Glutamatergic neuron (in vitro differentiated cells): Measurements from ENCODE around the gene COL17A1. TPM values are rescaled to one million over a fixed set of nuclear protein-coding genes. Genes with fewer than 3 reads are reported as not detected.

Experiments
- DNase-seq: peaks from one replicate; pipeline ENCODE4 v3.0.0; 2022
- H3K27ac Mint-ChIP-seq: one replicate; pipeline ENCODE4 v1.8.0; 2020; ENCODE audit warnings: mild to moderate bottlenecking, mixed read lengths, inconsistent platforms; ENCODE audit not compliant: unreplicated experiment
- H3K27me3 Mint-ChIP-seq: one replicate; pipeline ENCODE4 v1.8.0; 2020; ENCODE audit warnings: mild to moderate bottlenecking, moderate library complexity, mixed read lengths, inconsistent platforms; ENCODE audit not compliant: unreplicated experiment
- H3K36me3 Mint-ChIP-seq: one replicate; pipeline ENCODE4 v1.8.0; 2020; ENCODE audit warnings: mild to moderate bottlenecking, mixed read lengths, inconsistent platforms; ENCODE audit not compliant: unreplicated experiment
- H3K4me1 Mint-ChIP-seq: one replicate; pipeline ENCODE4 v1.8.0; 2020; ENCODE audit warnings: mild to moderate bottlenecking, low read depth, mixed read lengths, inconsistent platforms; ENCODE audit not compliant: unreplicated experiment
- H3K4me3 Mint-ChIP-seq: one replicate; pipeline ENCODE4 v1.8.0; 2020; ENCODE audit warnings: mild to moderate bottlenecking, mixed read lengths, inconsistent platforms; ENCODE audit not compliant: unreplicated experiment
- H3K9me3 Mint-ChIP-seq: one replicate; pipeline ENCODE4 v1.8.0; 2020; ENCODE audit warnings: mild to moderate bottlenecking, moderate library complexity, mixed read lengths, inconsistent platforms; ENCODE audit not compliant: unreplicated experiment
- total RNA-seq: library from RNA; stranded (reverse); fragmentation: NEBNext Ultra II Directional; extraction: Animal tissue kit (Norgen Biotek cat#: 25700); gene quantifications from one replicate; pipeline ENCODE4 v1.2.1, GENCODE V29; 2021; ENCODE audit not compliant: unreplicated experiment
- TF ChIP-seq, protein P1 (sequence below): fragments of 200-600 bp; sonication (generic); IDR thresholded peaks from one replicate; pipeline ENCODE4 v1.5.0; 2021; ENCODE audit not compliant: partially characterized antibody, unreplicated experiment

The COL17A1 gene
- total RNA-seq, 1 donor from 2014 or later: not detected

DNA sequence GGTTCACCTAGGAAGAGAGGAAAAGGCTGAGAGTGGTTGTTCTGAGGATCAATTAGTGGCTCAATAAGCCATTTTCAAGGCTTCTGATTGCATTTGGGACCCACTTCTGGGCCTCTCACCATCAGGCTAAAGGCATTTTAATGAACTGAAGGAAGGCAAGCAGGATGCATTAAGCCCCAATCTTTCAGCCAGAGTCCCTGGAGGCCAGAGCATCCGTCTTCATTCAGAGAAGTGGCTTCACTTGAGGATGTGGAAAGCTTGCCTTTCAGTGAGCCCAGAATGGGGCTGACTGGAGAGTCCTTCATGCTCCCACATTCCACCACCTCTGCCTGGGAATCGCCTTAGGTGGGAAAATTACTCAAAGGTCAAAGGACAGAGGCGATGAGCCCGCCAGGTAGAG, 41.8 kb downstream of the COL17A1 start:
- peak; percentile 70 for DNase-seq
- H3K27me3 Mint-ChIP-seq: peaks cover 18% of the 10 kb centered on the region
- H3K36me3 Mint-ChIP-seq: peaks cover 5% of the 10 kb centered on the region
- H3K4me1 Mint-ChIP-seq: peaks cover 14% of the 10 kb centered on the region
- TF ChIP-seq, protein P1, sequence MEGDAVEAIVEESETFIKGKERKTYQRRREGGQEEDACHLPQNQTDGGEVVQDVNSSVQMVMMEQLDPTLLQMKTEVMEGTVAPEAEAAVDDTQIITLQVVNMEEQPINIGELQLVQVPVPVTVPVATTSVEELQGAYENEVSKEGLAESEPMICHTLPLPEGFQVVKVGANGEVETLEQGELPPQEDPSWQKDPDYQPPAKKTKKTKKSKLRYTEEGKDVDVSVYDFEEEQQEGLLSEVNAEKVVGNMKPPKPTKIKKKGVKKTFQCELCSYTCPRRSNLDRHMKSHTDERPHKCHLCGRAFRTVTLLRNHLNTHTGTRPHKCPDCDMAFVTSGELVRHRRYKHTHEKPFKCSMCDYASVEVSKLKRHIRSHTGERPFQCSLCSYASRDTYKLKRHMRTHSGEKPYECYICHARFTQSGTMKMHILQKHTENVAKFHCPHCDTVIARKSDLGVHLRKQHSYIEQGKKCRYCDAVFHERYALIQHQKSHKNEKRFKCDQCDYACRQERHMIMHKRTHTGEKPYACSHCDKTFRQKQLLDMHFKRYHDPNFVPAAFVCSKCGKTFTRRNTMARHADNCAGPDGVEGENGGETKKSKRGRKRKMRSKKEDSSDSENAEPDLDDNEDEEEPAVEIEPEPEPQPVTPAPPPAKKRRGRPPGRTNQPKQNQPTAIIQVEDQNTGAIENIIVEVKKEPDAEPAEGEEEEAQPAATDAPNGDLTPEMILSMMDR: no peak
- H3K4me3 Mint-ChIP-seq: no peak overlapping the region
- H3K9me3 Mint-ChIP-seq: peaks cover 10% of the 10 kb centered on the region
- H3K27ac Mint-ChIP-seq: no peak overlapping the region

DNA sequence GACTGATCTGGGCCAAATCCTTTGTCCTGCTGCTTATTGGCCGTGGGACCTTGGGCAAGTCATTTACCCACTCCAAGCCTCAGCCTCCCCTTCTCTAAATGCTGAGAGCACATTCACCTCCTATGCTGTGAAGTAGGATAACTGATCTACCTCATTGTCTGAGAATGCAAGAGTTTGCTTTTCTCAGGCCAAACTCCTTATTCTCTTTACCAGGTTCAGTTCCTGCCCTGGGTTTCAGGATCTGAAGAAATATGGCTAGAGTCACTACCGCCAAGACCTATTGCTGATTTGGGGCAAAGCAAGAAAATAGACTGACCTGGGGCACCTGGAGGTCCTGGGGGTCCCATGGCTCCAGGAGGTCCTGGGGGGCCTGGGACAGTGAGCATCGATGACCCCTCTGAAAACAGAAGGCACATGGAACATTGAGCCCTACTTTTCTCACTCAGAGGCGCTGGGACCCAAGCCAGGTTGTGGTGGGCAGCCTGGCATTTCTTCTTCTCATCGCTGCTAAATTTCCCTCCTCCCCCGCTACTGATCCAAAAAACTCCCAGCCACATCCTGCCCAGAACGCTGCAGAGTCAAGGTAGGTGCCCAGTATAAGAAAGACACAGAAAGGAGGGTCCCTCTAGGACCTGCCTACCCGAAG, 42.4 kb downstream of the COL17A1 start:
- DNase-seq: no peak

DNA sequence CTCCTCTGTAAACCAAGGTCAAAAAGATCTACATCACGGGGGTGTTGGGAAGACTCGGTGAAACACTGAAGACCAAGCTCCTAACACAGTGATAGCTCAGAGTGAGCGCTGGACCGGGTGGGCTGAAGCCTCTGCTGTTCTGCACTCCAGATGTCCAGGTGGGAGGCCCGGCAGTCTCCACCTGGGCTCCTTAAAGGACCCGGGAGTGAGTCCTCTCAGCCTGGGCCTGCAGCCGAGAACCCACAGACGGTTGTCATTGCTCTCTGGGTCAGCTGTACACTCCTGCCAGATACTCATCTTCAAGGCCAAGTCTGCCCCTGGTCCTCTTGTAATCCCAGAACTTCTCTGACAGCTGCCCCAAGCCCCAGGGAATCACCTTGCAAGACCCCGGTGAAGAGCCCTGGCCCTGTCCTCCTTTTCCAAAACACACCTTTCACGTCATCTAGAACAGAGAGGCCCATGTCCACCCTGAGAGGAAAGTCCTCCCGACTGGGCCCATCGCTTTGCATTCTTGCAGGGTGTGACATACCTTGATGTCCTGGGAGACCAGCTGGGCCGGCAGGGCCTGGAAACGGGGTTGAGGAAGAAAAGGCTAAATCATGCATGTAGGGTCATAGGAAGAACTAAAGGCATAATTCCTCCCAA, 43.7 kb downstream of the COL17A1 start:
- Mint-ChIP-seq H3K27ac (no peak overlapping the region), H3K36me3 (no peaks in the 10 kb centered on the region), H3K9me3 (peaks cover 14% of the 10 kb centered on the region), H3K4me1 (peaks cover 14% of the 10 kb centered on the region), H3K4me3 (no peak overlapping the region), H3K27me3 (peaks cover 15% of the 10 kb centered on the region)
- TF ChIP-seq, protein P1: no peak
- no peak for DNase-seq

More for the DNA sequence above, 42.4 kb downstream of the COL17A1 start:
- TF ChIP-seq, protein P1: no peak
- Mint-ChIP-seq H3K27me3 (peaks cover 17% of the 10 kb centered on the region), H3K9me3 (peaks cover 9% of the 10 kb centered on the region), H3K4me3 (no peak overlapping the region), H3K36me3 (peaks cover 1% of the 10 kb centered on the region), H3K4me1 (peaks cover 14% of the 10 kb centered on the region), H3K27ac (no peak overlapping the region)

DNA sequence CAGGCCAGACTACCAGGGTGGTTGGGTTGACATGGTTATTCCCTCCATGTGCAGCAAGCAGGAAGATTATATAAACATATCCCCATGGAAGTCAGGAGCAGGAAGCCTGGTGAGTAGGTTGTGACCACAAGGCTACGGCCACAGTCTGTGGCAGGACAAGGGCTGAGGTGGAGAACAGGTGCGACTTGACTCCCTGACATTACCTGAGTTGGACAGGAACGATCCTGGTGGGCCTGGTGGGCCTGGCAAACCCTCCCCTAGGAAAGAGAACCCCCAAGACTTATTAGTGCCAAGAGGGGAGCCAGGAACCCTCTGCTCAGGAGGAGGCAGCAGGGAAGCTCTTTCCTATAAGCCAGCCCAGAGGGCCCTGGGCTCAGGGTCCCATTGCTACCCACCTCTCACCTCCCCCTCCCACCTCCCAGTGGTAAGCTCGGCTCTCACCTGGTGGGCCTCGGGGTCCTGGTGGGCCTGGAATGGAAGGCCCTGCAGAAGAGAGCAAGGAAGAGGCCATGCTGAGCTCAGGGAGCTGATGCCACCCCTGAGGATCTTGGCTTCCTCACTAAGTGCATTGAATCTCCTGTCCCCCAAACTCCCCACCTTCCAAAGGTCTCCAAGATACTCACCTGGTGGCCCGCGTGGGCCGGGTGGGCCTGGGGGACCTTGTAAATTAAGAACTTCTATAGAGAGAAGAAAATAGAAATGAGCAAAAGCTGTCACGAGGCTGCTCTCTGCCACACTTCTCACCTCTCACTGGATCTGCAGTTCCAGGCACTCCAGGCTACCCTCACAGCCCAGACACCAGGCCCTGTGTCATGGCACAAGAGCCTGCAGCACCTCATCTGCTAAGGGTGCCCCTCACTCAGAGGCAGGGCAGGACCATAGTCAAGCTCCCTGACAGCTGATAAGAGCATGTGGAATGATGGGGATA, 44.6 kb downstream of the COL17A1 start:
- TF ChIP-seq, protein P1: no peak
- H3K4me3 Mint-ChIP-seq: no peak overlapping the region

More for the DNA sequence above, 44.6 kb downstream of the COL17A1 start:
- Mint-ChIP-seq H3K36me3 (no peaks in the 10 kb centered on the region), H3K4me1 (peaks cover 14% of the 10 kb centered on the region), H3K27me3 (peaks cover 13% of the 10 kb centered on the region), H3K9me3 (peaks cover 14% of the 10 kb centered on the region), H3K27ac (no peak overlapping the region)
- no peak for DNase-seq
